NCI-H1417 (cell line): ENCODE data around the gene NARF.

Experiments
- DNase-seq, 3 experiments: peaks; one replicate each; lab custom pipeline; 2025; lab: John Stamatoyannopoulos, UW

The NARF gene

DNA sequence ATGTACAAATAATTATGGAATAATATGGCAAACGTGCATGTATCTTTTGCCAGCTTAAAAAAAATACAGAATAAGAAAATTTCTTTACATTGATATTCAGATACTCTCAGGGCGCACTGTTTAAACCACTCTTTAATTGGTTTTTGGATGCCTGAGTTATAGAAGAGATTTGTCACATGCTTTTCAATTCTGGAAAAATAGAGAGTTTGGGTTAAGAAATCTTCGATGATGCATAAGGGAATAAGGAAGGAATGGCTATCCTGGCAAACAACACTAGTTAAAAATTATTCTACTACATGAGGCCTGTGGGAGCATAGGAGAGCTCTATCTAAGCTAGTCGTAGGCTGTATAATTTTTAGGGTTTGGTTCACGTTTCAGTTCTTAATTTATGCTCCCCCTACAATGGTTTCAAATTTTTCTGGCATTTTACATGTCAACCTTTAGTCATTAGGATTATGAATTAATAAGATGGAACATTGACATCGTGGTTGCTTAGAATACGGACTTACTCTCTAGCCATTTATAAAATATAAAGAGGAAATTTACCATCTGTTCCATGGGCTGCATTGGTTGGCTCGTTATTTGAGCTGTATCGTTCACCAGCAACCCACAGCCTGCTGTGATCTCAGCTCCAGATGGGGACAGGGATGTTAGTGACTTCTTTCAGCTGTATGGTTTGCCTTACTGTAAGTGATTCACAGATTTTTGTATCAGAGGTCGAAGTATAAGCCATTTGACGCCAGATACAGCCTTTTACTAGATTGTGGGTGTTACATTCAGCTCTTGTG lies 15.9 kb downstream of the NARF start:
- DNase-seq, result no peak

DNA sequence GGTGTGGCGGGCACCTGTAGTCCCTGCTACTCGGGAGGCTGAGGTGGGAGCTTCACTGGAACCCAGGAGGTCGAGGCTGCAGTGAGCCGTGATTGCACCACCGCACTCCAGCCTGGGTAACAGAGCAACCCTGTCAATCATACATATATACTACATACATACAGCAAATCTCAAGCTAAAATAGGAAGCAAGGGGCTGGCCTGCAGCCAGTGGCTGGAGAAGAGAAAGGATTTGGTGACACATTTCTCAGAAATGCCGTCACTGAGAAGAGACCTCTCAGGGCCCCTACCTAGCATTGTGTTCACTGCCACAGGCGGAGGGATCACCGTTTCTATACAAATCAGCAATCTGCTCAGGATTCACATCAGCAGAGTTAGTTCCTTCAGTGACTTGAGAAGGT lies 16.9 kb downstream of the NARF start:
- DNase-seq, result no peak

DNA sequence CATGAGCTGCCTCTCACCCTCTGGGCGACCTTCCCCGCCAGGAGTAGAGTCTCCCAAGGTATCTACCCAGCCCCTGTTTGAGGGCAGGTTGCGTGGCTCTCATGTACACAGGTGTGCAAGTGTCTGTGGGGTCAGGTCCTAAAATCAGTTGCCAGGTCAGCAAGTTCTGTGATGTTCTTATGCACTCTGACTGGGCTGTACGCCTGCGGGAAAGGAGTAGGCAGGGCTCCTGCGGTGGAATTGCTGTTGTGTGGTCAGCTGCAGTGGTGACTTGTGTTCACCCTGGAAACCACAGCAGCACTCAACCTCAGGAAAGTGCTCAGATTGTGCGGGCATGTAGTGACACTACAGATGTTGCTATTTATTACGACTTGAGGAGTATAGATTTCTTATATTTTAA lies 19.4 kb downstream of the NARF start:
- no peak for DNase-seq

DNA sequence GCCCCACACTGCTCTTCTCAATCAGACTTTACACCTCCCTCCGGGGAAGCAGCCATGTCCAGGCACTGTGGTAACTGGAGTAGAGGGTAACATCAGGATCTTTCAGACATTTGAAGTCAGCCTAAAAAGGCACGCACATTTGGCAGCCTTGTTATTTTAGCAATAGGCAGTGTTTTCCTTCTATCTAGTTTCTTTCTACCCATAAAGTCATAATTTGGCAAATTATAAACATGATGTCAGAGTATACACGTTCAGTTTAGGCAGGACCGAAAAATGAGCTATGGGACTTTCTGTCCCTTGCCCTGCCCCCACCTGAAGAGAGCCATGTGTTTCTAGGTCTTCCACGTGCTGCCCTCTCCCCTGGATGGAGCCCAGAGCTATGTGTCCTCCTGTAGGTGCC lies 21.1 kb downstream of the NARF start:
- no peak for DNase-seq

DNA sequence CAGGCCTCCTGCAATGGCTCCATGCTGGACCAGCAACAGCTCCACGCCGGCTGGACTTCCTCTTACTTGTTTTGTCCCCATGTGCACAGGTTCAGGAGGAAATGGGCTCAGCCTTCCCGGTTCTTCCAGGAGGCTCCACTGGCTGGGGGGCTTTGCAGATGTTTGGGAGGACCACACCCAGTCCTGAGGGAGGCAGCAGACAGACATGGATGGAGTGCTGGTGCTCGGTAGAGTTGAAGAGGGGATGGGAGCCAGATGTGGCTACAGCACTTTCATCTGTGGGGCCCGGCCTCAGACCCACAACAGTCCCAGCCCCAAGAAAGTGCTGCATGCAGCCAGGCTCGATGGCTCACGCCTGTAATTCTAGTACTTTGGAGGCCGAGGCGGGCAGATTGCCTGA lies 21.8 kb downstream of the NARF start:
- no peak for DNase-seq

DNA sequence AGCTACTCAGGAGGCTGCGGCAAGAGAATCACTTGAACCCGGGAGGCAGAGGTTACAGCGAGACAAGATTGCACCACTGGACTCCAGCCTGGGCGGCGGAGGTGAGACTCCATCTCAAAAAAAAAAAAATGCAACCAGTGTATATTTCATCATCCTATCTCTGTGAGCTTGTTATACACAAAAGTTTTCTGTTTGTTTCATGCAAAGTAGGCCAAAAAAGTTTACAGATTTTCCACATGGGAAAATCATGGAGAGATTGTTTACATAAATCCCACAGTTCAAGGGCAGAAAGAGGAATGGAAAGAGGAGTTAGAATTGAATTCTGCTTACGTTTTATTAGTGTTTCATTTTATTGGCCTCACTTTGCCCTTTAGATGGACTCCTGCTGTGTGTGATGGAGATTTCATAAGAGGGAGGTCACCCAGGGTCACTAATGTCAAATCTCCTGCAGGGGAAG lies 24.7 kb downstream of the NARF start:
- DNase-seq, result no peak

DNA sequence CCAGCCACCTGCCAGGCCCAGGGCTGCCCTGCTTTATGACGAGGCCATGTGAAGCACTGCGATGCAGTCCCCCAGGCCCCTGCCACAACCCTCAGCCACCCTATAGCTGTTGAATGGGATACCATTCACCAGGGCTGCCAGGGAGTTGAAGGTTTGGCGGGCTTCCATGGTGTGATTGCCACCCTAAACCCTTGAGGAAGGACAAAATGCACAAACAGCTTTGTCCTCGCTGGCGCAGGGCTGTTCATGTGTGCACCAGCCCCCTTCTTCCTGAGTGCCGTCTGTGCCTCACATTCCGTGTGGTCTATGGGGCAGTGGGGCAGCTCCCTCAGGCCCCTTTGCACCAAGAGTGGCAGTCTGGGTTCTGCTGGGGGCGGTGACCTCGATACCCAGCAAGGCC lies 25.3 kb downstream of the NARF start:
- no peak for DNase-seq

DNA sequence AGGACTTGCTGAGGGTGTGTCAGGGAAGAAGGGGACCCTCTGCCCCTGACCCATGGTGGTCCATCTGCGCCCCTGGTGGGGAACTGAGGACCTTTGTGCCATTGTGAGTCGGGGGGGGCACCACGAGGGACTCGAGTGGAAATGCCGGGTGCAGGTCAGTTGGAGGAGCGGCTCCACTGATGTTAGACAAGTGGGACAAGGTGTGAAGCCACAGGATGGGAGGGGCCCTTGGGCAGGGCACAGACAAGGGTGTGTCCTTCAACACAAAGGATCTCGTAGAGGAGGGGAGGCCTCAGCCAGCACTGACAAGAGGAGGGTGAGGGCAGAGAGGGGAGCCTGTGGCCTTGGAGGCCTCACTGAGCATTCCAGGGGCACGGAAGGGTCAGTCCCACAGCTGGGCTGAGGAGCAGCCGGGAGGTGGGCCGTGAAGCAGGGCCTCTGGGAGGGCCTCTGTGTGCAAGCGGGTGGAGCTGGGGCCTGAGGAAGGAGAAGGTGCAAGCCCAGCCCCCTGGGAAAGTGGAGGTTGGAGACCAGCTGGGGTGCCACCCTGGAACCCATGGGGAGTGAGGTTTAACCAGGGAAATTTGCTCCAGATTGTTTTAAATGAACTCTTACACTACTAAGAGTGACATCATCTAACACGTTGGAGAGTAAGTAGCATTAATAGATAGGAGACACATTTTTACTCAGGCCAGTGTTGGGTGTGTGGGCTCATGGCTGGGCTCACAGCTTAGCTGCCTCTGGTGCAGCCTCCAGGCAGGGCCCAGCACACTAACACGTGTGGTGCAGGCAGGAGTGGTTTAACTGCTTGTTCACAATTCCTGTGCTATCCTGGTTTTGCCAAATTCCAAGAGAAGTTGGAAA lies 27.9 kb downstream of the NARF start:
- no peak for DNase-seq

DNA sequence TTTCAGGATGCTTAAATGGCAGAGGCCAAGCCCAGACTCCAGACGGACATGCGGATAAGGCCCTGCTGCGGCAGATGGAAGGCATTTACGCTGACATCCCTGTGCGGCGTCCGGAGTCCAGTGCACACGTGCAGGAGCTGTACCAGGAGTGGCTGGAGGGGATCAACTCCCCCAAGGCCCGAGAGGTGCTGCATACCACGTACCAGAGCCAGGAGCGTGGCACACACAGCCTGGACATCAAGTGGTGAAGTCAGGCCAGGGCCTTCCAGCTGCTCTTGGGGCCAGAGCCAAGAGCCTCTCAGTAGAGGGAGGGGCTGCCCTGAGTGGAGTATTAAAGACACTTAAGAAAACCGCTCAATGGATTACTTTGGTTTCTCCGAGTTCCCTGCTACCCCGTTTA lies 29.4 kb downstream of the NARF start:
- no peak for DNase-seq

DNA sequence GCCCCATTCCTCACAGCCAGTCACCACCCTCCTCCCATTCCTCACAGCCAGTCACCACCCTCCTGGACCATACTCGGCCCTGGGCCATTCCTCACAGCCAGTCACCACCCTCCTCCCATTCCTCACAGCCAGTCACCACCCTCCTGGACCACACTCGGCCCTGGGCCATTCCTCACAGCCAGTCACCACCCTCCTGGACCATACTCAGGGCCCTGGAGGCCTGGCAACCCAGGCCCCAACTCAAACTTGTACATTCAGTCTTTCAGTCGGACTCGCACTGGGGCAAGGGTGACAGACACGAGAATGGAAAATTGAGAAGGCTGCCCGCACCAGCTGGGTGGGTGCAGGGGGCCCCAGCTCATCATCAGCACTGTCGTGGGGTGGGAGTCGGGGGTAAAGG lies 30.6 kb downstream of the NARF start:
- no peak for DNase-seq

DNA sequence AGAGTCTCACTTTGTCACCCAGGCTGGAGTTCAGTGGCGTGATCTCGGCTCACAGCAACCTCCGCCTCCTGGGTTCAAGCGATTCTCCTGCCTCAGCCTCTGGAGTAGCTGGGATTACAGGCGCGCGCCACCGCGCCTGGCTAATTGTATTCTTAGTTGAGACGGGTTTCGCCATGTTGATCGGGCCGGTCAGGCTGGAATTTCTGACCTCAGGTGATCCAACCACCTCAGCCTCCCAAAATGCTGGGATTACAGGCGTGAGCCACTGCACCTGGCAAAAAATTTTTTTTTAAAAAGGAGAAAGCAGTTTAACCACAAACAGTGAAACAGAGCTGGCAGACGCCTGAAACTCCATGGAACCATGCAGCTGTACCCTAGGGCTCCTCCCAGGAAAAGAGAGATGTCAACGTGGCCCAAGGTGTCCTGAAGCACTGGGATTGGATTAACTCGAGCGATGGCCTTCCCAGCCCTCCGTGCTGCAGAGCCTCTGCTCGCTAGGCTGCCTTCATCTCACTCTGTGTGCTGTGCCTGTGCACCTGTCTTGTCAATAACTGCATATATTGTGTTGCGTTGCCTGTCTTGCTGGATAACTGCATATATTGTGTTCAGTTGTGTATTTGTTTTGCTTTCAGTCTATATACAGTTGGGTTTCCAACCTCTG lies 31.4 kb downstream of the NARF start:
- DNase-seq, result no peak

DNA sequence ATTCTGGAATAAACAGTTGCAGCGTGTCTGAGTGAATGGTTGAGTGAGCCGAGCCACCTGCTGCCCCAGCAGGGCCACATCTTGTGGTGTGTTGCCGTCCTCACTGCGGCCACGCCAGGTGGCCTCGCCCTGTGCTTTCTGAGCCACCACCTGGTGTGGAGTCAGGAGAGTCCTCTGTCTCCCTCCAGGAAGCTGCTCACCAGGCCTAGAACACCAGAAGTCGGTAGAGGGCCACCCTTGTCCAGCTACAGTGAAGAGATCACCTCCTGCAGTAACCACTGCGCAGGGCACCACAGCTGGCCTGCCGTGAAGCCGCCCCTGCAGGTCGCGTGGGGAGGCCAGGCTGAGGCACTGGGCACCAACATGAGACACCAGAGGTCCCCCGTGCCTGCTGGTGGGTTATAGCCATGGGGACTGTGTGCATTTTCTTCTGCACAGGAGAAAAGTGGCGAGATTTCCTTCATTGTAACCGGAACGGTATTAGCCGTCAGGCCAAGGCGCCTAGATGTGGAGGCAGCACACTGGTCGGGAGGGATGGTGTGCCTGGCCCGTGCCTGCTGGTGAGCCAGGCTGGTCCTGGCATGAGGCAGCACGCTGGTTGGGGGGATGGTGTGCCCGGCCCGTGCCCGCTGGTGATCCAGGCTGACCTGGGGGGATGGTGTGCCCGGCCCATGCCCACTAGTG lies 32.1 kb downstream of the NARF start:
- peak; percentile 76 to 90 (median 77) for DNase-seq

DNA sequence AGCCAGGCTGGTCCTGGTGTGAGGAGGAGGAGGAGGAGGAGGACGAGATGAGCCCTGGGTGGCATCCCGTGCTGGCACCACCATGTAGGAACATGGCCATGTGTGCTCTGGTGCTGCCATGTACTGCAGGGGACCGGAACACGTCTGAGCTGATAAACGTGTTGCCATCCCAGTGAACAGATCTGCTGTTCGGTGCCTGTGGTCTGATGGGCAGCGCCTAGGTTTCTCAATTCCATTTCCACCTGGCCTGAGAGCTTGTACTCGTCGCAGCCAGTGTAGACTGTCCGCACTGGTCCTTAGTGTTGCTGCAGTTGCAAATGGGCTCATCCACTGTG lies 32.6 kb downstream of the NARF start:
- no peak for DNase-seq

DNA sequence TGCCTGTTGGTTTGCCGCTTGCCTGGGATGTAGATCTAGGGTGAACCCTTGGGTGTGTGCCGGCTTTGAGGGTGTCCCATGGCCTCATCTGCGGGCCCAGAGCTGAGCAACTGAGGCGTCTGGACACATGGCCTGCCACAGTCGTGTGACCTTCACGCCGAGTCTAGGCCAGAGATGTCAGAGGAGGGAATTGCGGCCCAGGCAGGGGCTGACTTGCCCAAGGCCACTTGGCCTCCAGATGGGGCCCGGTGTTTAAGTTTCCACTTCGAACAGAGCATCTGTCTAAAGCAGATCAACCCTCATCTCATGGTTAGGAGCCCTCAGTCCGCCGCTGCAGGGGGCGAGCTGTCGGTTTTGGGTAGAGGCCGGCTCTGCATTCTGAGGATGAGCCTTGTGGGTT lies 33.0 kb downstream of the NARF start:
- no peak for DNase-seq

DNA sequence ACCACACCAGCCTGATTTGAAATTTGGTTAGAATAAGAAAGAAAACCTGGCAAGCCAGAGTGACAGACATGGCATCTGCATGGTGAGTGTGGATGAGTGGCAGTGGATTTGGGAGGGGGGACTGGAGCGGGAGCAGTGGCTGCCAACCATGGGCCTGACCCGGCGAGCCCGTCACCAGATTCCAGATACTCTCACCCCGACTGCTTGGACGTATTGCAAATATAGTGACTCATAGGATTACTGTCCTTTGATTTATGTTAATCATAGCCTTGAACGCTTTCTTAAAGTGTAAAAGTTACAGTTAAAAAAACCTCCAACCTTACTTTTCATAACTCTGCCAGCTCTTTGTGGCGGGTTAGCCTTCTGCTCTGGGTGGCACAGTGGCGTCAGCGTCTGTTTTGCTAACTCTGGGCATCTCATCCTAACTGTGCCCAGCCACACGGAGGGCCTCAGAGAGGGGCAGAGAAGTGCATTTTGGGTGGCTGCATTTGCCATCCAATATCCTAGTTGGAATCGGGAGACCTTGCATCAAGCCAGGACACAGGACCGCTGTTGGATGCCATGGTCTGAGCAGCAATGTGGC lies 34.2 kb downstream of the NARF start:
- DNase-seq, result no peak

DNA sequence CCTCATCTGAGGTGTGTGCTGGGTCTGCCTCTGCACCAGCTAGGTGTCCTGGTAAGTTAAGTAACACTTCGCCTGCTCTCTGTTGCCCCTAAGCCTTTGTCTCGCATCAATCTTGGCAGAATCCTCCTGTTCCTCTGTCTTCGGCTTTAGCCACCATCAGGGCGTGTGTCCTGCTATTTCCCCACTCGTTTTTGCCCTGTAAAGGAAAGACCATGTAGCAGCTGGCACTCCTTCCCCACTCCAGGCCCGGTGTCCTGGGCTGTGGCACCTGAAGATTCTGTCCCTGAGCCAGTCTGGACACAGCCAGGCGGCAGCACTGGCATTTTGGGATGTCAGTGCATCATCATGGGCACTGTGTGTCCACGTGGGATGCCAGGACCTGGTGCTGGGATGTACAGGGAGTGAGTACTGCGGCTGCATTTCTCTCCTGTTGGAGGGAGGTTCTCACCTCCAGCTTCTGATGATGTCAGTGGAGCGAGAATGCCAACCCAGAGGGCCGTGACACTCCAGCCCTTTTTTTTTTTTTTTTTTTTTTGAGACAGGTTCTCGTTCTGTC lies 34.8 kb downstream of the NARF start:
- DNase-seq, result no peak

DNA sequence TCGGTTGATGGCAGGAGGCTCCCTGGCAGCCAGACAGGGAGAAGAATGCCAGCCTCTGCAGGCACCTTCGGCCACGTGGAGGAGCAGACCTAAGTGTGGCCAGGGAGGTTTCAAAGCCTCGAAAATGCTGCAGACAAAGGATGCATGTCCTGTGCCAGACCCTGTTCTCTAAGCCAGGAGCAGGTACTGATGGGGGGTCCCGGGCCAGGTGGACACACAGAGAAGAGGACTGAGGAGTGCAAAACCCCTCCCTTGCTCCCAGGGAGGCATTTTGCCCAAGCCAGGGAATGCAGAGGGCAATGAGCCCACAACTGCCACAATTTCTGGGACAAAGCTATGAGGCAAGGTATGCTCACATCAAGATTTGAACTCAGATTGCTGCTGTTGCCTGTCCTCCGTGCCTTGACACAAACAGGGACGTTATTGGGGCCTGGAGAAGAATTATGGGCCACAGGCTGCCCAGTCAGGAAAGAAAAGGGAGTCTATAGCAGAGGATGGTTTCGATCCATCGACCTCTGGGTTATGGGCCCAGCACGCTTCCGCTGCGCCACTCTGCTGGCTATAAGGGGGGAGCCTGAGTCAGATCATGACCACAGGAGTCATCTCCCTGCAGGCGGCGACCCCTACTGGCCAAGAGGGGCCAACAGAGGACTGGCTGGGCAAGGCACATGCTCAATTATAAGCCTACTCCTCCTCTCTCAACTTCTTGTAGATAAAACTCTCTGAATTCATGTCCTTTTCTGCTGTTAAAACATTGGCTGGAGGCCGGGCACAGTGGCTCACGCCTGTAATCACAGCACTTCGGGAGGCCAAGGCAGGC lies 35.9 kb downstream of the NARF start:
- peak; percentile 53 to 84 (median 57) for DNase-seq

DNA sequence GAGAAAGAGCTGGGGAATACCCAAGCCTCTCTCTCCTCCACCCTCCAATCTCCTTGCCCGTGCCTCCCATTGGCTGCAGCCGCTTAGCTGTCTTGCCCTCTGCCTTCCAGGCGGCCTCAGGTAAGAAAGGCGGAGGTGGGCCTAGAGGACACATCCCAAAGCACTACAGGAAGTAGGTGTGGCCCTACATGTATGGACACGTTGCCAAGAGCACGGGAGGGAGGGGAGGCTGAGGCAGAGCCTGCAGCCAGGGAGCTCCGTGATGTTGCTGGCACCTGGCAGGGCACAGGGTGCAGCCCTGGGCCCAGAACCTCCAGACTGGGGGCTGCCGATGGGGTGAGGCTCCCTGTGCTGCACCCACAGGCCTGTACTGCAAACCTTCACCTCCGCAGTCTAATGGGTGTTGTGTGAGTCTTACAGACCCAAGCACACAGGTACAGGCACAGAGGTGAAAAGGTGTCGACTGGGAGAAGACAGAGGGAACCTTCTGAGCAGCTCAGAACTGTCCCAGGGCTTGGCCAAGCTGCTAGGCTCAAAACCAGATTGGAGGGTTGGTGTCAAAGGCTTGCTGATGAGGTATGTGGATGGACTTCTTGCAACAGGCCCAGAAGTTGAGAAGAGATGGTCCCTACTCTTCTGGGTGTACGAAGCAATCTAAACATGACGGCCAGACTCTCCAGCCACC lies 37.4 kb downstream of the NARF start:
- peak in 2 of 3 experiments; percentile 84 to 91 for DNase-seq

DNA sequence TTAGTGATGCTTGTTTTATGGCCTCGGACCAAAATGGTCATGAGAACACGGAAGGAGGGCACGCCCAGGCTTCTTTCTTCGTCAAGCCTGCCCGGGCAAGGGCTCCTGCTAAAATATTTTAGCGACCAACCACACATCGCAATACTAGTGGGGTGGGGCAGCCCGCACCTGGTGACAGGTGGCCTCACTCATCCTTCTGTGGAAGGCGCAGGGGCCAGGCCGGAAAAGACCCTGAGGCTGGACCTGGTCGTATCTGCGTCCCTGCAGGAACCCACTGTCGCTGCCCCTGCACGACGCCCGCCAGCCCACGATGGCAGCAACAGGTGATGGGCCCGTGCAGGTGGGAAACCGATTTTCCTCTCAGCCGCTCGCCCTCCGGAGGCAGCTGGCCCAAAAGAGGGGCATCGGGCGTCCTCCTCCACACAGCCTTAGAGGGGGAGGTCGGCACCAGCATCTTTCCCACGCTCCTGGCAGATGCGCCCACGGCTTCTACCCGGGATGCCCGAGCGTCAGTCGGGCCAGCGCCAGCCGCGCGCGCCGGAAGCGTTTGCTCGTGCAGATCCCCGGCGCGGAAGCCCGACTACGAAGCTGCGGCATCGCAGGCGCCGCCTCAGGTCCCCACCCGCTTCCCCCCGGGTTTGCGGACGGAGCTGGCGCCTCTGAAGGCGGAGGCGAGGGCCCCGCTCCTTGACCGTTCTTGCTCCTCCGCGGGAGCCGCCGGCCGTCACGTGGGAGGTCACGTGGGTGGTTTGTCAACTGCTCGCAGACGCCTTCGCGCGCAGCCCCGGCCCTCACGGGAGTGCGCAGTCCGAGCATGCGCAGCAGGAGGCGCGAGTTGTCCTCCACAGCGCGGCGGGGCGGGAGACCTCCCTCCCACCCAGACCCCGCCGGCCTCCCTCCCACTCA lies 38.2 kb downstream of the NARF start:
- peak; percentile 91 to 96 (median 94) for DNase-seq
